DMS 273 (cell line): Measurements from ENCODE around the gene PTPN6.

Experiments
- DNase-seq: peaks from one replicate; lab custom pipeline; 2025; ENCODE audit not compliant: unreplicated experiment; lab: John Stamatoyannopoulos, UW

PTPN6 gene

DNA sequence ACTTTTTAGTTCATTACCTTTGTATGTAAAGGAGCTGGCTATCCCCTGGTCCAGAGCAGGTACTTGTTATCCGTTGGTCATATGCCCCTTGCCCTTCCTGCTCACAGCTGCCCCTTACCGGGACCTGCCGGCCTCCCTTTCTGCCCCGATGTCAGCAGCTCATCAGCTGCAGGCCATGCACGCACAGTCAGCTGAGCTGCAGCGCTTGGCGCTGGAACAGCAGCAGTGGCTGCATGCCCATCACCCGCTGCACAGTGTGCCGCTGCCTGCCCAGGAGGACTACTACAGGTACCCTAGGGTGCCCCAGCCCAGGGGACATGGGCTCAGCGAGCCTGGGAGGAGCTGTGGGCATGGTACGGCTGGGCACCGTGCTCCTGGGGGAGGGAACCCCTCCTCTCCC lies 9.9 kb upstream of the PTPN6 start:
- DNase-seq = no peak

DNA sequence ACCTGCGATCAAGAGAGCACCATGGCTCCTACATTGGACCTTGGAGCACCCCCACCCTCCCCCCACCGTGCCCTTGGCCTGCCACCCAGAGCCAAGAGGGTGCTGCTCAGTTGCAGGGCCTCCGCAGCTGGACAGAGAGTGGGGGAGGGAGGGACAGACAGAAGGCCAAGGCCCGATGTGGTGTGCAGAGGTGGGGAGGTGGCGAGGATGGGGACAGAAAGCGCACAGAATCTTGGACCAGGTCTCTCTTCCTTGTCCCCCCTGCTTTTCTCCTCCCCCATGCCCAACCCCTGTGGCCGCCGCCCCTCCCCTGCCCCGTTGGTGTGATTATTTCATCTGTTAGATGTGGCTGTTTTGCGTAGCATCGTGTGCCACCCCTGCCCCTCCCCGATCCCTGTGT lies 9.4 kb upstream of the PTPN6 start:
- no peak for DNase-seq

DNA sequence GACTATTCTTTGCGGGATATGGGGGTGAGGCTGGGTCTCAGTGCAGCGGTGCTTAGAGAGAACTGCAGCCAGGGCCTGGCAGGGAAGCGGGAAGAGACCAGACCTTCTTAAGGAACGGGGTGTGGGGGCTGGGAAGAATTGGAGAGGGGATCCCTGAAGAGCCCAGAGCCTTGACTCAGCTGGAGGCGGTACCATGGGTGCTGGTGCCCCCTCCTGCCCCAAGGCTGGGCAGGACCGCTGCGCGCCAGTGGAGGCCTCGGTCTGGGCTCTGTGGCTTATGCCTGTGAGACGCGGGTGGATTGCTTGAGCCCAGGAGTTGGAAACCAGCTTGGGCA lies 8.9 kb upstream of the PTPN6 start:
- DNase-seq = no peak

- DNase-seq = peak; percentile 92
Measured at GRCh38 chr12:6943389-6943721, 7.8 kb upstream of the PTPN6 start.

DNA sequence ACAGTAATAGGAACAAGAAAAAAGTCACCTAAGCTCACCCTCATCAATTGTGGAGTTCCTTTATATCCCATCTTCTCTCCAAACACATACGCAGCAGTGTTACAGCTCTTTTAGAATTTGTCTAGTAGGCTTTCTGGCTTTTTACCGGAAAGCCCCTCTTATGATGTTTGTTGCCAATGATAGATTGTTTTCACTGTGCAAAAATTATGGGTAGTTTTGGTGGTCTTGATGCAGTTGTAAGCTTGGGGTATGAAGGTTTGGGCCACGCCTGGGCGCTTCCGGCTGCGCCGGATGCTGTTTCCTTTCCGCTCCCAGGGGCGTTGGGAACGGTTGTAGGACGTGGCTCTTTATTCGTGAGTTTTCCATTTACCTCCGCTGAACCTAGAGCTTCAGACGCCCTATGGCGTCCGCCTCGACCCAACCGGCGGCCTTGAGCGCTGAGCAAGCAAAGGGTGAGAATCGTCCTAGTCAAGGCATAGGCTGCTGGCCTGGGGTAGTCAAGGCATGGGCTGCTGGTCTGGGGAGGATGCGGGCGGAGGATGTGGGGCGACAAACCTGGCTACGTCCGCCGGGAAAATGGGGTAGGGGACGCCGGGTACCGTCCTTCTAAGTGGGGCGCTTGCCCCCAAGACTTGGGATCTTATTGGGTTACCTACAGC lies 7.3 kb upstream of the PTPN6 start, which contains the start of the genes C12orf57 and RNU7-1:
Gene C12orf57 (plus strand): TSS at position 301 of the 659 bp plus-strand sequence. CDS start 100 bp downstream, at position 401.
Gene RNU7-1 (plus strand): TSS at position 95 of the 659 bp plus-strand sequence.
- DNase-seq = peak; percentile 96

GRCh38 chr12:6944381-6945186 lies 6.6 kb upstream of the PTPN6 start:
- peak; percentile 95 for DNase-seq

GRCh38 chr12:6945613-6946012 lies 5.5 kb upstream of the PTPN6 start:
- DNase-seq = no peak

GRCh38 chr12:6946033-6946919 lies 4.9 kb upstream of the PTPN6 start:
- DNase-seq = no peak

GRCh38 chr12:6946920-6947374 lies 4.2 kb upstream of the PTPN6 start:
- DNase-seq = no peak

DNA sequence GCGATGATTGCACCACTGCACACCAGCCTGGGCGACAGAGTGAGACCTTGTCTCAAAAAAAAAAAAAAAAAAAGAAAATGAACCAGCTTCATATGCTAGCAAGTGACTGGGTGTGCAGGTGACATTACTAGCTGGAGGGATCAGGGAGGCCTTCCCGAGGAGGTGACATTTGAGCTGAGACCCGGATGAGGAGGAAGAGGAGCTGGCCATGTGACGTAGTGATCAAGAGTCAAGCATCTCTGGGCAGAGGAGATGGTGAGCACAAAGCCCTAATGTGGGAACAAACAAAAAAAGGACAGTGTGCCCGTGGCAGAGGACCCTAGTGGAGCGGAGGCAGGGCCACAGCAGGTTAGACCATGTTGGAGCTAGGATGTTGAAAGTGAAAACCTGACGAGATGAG lies 3.5 kb upstream of the PTPN6 start:
- DNase-seq = no peak

GRCh38 chr12:6948873-6949594 lies 2.1 kb upstream of the PTPN6 start:
- DNase-seq = no peak

- DNase-seq = no peak
Measured at GRCh38 chr12:6950401-6950801, 755 bp upstream of the PTPN6 start.

DNA sequence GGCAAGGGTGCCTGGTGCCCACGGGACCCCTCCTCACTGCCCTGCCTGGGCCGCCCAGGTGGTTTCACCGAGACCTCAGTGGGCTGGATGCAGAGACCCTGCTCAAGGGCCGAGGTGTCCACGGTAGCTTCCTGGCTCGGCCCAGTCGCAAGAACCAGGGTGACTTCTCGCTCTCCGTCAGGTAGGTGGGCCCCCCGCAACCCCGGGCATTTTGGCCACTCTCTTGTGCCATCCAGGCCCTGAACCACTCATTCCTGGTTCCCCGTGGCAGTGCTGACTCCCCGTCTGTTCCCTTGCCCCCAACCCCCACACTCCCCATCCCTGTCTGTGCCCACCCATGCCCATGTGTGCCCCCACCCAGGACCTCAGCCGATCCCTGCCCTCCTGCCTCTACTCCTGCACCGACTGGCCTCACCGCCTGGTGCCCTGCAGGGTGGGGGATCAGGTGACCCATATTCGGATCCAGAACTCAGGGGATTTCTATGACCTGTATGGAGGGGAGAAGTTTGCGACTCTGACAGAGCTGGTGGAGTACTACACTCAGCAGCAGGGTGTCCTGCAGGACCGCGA lies 480 bp downstream of the PTPN6 start:
- DNase-seq = no peak

GRCh38 chr12:6952121-6952862 lies 1.1 kb downstream of the PTPN6 start:
- no peak for DNase-seq

- no peak for DNase-seq
Measured at GRCh38 chr12:6952863-6953441, 1.8 kb downstream of the PTPN6 start.

DNA sequence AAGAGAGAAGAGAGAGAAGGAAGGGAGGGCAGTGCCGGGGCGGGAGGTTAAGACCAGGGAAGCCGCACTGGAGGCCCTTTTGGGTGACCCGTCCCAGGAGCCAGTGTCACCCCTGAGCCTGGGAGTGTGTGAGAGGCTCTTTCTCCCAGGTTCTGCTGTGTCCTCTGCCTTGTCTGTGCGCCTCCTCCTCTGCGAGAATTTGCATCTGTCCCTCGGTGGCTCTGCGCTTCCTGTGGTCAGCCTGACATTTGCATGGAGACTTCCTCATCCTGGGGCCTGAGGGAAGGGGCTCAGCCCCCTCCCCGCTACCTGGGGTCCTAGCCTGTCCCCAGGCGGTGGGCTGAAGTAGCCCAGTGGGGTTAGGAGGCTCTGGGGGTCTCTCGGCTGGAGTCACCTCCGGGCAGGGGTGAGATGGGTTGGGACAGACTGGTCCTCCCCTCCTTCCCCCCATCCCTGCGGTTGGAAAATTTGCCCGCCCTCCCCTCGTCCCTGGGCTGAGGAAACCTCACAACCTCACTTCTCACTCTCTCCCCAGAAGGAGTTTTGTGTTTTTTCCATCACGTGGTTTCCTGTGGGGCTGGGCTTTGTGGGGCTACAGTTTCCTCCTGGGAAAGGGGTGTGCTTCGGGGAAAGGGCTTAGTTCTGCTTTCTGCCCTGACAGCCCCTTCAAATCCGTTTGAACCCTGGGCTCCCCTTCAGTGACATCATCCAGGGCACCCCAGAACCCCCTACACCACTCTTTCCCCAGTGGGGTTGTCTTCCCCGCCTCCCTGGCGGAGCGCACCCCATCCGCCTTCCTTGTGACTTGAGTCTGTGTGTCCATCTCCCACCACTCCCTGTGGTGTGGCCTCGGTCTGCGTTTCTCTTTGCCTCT lies 2.5 kb downstream of the PTPN6 start:
- no peak for DNase-seq

DNA sequence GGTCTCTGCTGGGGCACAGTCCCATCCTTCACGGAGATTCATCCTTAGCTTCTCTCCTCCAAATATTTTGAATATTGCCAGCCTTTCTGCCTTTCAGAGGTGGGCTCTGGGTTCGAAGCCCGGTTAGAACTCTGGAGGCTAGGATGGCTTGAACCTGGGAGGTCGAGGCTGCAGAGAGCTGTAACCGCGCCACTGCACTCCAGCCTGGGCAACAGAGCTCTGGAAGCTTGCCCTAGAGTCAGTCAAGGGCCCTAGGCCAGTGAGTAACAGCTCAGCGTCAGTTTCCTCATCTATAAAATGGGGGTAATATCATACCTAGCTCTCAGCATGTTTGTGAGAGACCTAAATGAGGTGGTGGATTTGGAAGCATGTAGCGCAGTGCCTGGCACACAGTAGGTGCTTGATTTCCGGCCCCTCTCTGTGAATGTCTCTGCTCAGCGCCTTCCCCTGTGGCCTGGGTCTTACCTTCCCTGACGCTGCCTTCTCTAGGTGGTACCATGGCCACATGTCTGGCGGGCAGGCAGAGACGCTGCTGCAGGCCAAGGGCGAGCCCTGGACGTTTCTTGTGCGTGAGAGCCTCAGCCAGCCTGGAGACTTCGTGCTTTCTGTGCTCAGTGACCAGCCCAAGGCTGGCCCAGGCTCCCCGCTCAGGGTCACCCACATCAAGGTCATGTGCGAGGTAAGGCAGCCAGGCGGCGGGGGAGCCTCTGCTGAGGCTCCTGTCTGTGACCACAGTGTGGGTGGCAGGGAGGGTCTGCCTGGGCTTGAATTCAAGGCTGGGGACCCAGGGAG lies 3.4 kb downstream of the PTPN6 start:
- DNase-seq = no peak
